ENCODE data around the gene GLRA1.

DNA sequence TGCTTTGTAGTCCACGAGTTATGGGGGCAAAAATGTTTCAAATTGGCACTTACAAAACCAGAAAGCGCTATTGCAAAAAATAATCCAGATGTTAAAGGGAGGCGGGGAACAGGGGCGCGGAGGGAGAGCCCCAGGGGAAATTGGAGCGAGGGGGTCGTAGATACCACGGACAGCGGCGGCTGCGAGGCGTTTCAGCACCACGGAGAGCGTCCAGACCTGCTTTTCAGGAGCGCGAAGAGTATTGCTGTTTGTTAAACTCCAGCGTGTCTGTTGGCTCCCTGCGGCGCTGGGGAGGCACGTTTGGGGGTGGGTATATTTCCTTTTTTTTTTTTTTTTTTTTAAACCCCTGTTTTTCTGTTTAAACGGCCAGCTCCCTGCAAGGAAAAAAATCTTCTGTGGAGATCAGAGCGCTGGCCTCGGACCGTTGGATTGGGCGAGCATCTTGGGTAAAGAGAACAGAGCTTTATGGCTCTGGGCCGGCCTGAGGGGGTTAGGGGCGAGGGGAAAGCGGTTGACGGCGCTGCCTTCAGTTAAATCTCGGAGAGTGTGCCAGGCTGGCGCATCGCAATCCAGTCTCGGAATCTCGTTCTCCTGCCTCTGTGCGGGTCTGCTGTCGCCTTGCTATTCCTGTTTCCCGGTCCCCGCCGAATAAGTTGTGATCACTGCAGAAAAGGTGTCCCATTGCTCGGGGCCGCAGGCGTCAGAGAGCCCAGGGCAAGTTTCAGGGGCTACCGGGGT is at the start of gene GLRA1:
- TF ChIP-seq, protein P1, sequence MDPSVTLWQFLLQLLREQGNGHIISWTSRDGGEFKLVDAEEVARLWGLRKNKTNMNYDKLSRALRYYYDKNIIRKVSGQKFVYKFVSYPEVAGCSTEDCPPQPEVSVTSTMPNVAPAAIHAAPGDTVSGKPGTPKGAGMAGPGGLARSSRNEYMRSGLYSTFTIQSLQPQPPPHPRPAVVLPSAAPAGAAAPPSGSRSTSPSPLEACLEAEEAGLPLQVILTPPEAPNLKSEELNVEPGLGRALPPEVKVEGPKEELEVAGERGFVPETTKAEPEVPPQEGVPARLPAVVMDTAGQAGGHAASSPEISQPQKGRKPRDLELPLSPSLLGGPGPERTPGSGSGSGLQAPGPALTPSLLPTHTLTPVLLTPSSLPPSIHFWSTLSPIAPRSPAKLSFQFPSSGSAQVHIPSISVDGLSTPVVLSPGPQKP (IDR thresholded peaks at IDR 0.05; ENCODE audit: borderline replicate concordance, low read depth, low read length) = no peak
- no peak for TF ChIP-seq RAD21 (IDR thresholded peaks at IDR 0.05; ENCODE audit: low read length)
- no peak for TF ChIP-seq USF2 (IDR thresholded peaks at IDR 0.05; ENCODE audit: low read depth, low read length)
- no peak for TF ChIP-seq POLR2A (IDR thresholded peaks at IDR 0.05; ENCODE audit: low read depth, low read length)
- no peak for TF ChIP-seq CTCF (conservative IDR thresholded peaks at IDR 0.05; ENCODE audit: low read depth, low read length)
- TF ChIP-seq FOS (IDR thresholded peaks at IDR 0.05; ENCODE audit: low read depth, low read length) = no peak
- no peak for TF ChIP-seq MAFK (IDR thresholded peaks at IDR 0.05; ENCODE audit: low read depth, low read length)
- no peak for TF ChIP-seq RFX5 (IDR thresholded peaks at IDR 0.05; ENCODE audit: low read depth, low read length)
- no peak for TF ChIP-seq BHLHE40 (IDR thresholded peaks at IDR 0.05; ENCODE audit: low read depth, low read length)
- TF ChIP-seq RCOR1 (IDR thresholded peaks at IDR 0.05; ENCODE audit: insufficient replicate concordance, low read length) = peak; percentile 93
